GM15510 (cell line): ENCODE data around the gene ZNF445.

ENCODE experiments used
- POLR2A ChIP-seq: IDR thresholded peaks from 3 replicates; pipeline ENCODE4 v1.6.1; 2011; ENCODE audit warnings: borderline replicate concordance; ENCODE audit not compliant: insufficient read length; ENCODE audit errors: extremely low read depth

Gene ZNF445

DNA sequence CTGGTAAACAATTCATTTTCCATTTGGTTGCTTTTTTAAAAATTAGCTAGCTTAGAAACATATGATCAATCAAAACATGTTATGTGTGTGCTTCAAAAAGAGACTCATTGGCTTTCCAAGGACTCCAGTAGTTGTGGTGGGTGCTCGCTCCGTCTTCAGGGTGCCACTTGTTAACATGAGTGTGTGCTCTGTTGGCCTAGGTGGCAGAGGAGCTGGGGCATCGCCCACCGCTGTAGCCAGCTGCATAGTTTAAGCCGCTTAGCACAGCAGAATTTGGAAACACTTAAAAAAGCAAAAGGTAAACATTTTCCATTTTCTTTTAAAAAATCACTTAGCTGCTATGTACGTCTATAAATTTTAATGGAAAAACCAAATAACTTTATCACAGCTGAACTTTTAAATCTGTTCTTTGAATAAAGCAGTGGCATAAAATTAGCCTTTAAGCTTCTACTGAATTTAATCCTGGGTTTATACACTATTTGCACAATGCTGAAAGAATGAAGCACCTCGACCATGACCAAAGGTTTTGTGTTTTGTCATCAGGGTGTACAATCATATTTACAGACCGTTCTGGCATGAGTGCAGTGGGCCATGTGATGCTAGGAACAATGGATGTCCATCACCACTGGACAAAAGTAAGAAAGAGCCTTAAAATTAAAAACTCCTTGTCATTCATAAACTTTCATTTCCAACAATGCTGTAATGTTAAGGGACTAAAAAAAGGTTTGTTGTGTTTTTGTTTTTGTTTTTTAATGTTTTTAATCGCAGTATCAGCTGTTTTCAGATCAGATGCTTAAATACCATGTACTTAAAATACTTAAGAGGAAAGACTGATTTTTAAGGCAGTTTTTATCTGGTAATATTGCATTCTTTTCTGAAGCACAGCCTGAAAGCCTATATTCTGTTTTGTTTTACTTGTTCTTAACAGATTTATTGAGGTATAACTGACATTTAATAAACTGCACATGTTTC is 81.0 kb downstream of the ZNF445 start:
- no peak for TF ChIP-seq POLR2A

DNA sequence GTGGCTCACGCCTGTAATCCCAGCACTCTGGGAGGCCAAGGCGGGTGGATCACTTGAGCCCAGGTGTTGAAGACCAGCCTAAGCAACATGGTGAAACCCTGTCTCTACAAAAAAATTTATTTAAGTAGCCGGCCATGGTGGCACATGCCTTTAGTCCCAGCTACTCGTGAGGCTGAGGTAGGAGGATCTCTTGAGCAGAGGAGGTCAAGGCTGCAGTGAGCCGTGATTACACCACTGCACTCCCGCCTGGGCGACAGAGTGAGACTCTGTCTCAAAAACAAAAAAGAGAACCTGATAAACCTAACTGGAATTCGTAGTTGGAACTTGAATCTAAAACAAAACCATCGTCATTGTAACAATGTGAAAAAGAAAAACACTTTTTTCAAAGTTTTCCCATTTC is 81.8 kb downstream of the ZNF445 start:
- TF ChIP-seq POLR2A = no peak

DNA sequence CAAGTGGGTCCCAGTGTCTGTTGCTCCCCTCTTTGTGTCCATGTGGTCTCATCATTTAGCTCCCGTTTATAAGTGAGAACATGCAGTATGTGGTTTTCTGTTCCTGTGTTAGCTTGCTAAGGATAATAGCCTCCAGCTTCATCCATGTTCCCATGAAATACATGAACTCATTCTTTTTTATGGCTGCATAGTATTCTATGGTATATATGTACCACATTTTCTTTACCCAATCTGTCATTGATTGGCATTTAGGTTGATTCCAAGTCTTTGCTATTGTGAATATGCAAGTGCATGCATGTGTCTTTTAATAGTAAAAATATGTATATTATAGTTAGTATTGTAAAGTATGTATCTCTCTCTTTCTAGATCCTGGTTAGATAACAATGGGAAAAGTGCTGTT is 85.0 kb downstream of the ZNF445 start:
- no peak for TF ChIP-seq POLR2A

DNA sequence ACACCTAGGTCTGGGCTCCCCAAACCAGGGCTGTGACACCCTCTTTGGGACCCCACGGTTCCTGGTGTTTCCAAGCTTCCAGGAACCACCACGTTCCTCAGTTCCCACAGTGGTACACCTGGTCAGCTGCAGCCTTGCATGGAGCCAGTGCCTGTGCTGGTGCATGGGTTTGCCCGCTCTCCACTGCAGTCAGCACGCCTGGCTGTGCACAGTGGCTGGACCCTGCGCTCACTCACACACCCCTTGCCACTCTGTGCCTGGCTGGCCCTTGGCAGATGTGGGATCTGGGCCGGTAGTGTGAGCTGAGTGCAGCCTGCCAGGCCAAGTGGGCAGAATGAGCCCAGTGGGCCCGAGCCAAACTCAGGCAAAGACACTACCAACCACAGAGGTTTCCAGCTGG is 90.1 kb downstream of the ZNF445 start:
- no peak for TF ChIP-seq POLR2A
